GM18867 (cell line): ENCODE data around the gene COLEC11.
"Not testable (repeated sequence)": the region's sequence is repeated elsewhere in the genome, so short reads cannot be mapped to it uniquely, and the experiment has no call there.

Experiments
- ATAC-seq: cut with Tn5 transposase; IDR thresholded peaks from one replicate; pipeline ENCODE4 v1.9.1; 2021; ENCODE audit warnings: mild to moderate bottlenecking, moderate library complexity; ENCODE audit not compliant: unreplicated experiment

Gene COLEC11

GRCh38 chr2:3594493-3595281 is at the start of gene COLEC11:
TSS of gene COLEC11 (plus strand) at chr2:3595112. CDS start at chr2:3604341, 9,229 bp downstream.
- no peak for ATAC-seq

- ATAC-seq = no peak
Measured at GRCh38 chr2:3545788-3546478, 49.0 kb upstream of the COLEC11 start.

GRCh38 chr2:3547915-3548314 is 47.0 kb upstream of the COLEC11 start:
- ATAC-seq = no peak

GRCh38 chr2:3553946-3554345 is 41.0 kb upstream of the COLEC11 start:
- ATAC-seq = no peak

- ATAC-seq = peak; percentile 30
Measured at GRCh38 chr2:3557639-3558204, 37.2 kb upstream of the COLEC11 start.

GRCh38 chr2:3558205-3559014 is 36.5 kb upstream of the COLEC11 start, which contains the start of gene RNASEH1:
TSS of gene RNASEH1 (minus strand) at chr2:3558333. CDS start at chr2:3558260, 73 bp downstream.
- ATAC-seq = peak; percentile 93

- ATAC-seq = peak; percentile 48
Measured at GRCh38 chr2:3563521-3563976, 31.4 kb upstream of the COLEC11 start.

GRCh38 chr2:3565117-3565516 is 29.8 kb upstream of the COLEC11 start:
- ATAC-seq = no peak

- no peak for ATAC-seq
Measured at GRCh38 chr2:3566806-3567205, 28.1 kb upstream of the COLEC11 start.

- ATAC-seq = not testable (repeated sequence)
Measured at GRCh38 chr2:3569656-3570055, 25.3 kb upstream of the COLEC11 start.

GRCh38 chr2:3571284-3571683 is 23.6 kb upstream of the COLEC11 start:
- no peak for ATAC-seq

- ATAC-seq = no peak
Measured at GRCh38 chr2:3572620-3573019, 22.3 kb upstream of the COLEC11 start.

- no peak for ATAC-seq
Measured at GRCh38 chr2:3574155-3574554, 20.8 kb upstream of the COLEC11 start.

- peak; percentile 31 for ATAC-seq
Measured at GRCh38 chr2:3575534-3576262, 19.2 kb upstream of the COLEC11 start.

- ATAC-seq = not testable (repeated sequence)
Measured at GRCh38 chr2:3576263-3576630, 18.7 kb upstream of the COLEC11 start.

- no peak for ATAC-seq
Measured at GRCh38 chr2:3578987-3579386, 15.9 kb upstream of the COLEC11 start.

- no peak for ATAC-seq
Measured at GRCh38 chr2:3580449-3580848, 14.5 kb upstream of the COLEC11 start.

- no peak for ATAC-seq
Measured at GRCh38 chr2:3581367-3582262, 13.3 kb upstream of the COLEC11 start.

- no peak for ATAC-seq
Measured at GRCh38 chr2:3584076-3584475, 10.8 kb upstream of the COLEC11 start.
